GM18517 (cell line): ENCODE results near the gene SRPX2.
"Not testable (repeated sequence)": the region's sequence is repeated elsewhere in the genome, so short reads cannot be mapped to it uniquely, and the experiment has no call there.

Experiments used
- ATAC-seq: cut with Tn5 transposase; IDR thresholded peaks from one replicate; pipeline ENCODE4 v1.9.1; 2021; ENCODE audit warnings: mild to moderate bottlenecking, moderate library complexity; ENCODE audit not compliant: unreplicated experiment

The SRPX2 gene

GRCh38 chrX:100695991-100696390, 52.0 kb downstream of the SRPX2 start:
- no peak for ATAC-seq

DNA sequence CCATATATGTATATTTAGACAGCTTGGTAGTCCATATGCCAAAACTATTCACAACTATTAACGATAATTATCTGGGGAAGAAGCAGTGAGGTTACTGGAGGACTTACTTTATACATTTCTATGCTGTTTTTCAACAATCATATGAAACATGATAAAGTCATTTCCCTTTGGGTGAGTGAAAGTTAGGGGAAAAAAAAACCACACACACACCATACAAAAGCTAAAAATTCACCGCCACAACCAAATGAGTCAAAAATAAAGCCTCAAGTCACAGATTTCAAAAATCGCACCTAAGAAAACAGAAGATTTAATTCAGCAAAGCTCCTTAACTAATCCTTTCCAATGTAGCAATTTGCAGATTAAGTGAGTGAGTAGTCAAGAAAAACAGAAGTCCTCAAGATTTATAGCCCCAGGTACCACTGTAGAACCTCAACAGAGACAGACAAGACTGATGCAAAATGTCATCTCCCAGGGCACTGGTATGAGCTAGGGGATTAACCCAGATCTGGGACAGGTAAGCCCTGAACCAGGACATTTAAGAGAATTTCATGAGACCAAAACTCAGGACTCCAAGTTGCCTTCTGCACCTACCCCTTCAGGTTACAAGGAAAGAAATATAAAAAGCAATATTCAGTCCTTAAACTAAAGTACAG, 52.8 kb downstream of the SRPX2 start:
- no peak for ATAC-seq

DNA sequence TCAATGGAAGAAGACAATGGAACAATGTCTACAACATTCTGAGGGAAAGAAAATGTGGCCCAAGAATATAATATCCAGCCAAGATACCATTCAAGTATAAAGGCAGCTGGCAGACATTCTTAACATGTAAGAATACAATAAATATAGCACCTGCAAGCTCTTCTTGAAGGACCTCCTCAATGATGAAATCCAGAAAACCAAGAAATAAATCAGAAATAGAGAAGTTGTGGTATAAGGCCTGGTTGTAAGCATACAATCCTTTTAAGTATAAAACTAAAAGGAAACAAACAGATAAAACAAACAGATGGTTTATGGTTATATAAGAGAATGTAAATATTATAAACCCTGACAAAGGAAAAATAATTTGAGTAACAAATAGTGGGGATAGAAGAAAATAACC, 54.6 kb downstream of the SRPX2 start:
- ATAC-seq: no peak

GRCh38 chrX:100700809-100701208, 56.8 kb downstream of the SRPX2 start:
- ATAC-seq: no peak

- no peak for ATAC-seq
Observed at GRCh38 chrX:100704581-100705203, 60.7 kb downstream of the SRPX2 start.

DNA sequence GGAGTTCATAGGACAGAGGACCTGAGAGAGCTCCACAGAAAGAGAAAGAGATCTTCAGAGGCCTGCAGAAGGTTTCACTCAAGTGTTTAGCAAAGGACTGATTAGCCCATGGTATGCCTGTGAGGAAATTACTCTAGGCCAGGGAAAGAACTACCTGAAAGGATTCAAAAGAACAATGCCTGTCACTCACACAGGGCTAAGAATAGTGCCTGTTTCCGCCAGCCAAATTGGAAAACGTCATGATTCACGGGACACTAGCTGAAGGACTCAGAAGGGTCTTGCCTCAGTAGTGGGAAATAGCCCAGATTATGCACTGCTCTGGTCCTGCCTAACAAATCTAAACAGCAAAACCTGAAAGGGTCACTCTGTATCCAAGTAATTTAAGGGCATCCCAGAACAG, 66.8 kb downstream of the SRPX2 start:
- no peak for ATAC-seq

- ATAC-seq: no peak
Observed at GRCh38 chrX:100717363-100717762, 73.4 kb downstream of the SRPX2 start.

- ATAC-seq: no peak
Observed at GRCh38 chrX:100719139-100719538, 75.1 kb downstream of the SRPX2 start.

DNA sequence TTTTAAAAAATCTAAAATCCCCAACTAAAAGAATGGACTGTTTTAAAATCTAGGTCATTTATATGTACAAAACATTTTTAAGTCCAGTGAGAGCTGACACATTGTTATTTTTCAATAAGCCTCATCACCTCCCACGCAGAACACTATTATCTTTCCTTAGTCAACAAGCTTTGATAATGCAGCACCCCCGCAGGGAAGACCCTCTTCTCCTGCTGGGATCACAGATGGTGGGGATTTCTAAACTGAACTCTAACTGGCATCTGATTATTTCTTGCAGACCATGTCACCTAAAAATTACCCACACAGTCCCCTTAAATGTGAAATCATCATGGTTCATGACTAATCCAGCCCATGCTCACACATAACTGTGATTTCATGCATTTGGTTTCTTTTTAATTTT, 76.3 kb downstream of the SRPX2 start:
- no peak for ATAC-seq

DNA sequence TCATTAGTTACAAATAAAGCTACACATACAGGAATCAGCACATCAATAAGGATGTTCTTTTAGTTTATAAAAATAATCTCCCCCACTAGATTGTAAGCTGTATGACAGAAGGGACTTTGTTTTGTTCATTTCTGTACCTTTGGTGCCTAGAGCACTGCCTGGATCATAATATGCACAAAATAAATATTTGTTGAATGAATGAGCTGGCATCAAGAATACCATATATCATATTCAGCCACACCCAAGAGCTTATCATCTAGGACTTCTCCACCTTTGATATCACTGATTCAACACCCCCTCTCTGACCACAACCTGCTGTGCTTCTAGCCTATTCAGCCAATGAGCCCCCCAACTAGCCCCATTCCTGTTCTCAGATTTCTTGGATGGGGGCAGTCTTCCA, 77.3 kb downstream of the SRPX2 start:
- no peak for ATAC-seq

- not testable (repeated sequence) for ATAC-seq
Observed at GRCh38 chrX:100724006-100724405, 80.0 kb downstream of the SRPX2 start.
